HG03139 (cell line): Measurements from ENCODE around the gene MON1A.

Experiments
- ATAC-seq: cut with Tn5 transposase; IDR thresholded peaks from one replicate; pipeline ENCODE4 v1.9.1; 2021; ENCODE audit not compliant: unreplicated experiment

The MON1A gene

DNA sequence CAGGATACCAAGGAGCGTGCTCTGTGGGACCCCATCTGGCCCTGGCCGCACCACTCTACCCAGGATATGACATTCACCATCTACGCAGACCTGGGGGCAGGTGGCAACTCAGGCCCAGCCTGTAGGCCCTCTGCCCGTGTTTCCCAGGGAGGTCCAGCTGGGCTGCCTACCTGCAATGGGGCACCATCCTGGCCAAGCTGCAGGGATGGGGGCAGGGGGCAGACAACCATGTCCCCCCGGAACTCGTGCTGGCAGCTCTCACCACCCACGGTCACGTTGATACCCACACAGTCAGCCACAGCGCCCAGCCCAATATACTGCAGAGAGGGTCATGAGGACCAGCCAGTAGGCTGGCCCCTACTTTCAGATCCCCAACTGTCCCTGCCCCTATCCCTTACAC lies 33.8 kb downstream of the MON1A start:
- no peak for ATAC-seq

DNA sequence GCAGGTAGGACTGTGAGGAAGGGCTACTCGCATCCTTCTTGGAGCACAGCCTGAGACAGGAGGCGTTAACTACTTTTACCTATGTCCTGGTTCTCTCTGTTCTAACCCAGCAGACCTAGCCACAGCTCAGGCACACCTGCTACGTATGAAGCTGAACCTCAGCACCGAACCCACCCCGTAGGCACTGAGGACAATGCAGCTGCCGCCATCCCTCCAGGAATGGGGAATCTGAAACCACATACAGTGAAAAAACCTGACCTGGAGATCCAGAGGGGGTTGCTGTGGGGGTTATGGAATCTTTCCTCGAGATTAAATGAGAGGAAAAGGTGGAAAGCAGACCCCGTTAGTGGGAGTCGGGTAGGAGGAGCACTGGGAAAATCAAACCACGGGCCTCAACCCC lies 40.3 kb downstream of the MON1A start:
- ATAC-seq, result no peak

DNA sequence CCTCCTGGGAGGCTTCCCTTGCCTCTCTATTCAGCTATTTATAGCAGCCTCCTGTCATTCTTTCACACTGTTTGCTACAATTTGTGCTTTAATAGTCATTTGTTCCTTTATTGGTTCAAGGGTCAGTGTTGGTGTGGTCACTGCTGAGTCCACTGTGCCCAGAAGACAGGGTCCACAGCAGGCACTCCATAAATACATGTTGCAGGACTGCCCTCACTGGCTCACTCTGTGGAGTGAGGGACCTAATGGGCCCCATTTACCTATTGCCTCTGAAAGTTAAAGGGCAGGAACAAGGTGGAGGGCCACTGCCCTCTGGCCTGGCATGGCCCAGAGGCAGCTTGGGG lies 42.7 kb downstream of the MON1A start:
- no peak for ATAC-seq

DNA sequence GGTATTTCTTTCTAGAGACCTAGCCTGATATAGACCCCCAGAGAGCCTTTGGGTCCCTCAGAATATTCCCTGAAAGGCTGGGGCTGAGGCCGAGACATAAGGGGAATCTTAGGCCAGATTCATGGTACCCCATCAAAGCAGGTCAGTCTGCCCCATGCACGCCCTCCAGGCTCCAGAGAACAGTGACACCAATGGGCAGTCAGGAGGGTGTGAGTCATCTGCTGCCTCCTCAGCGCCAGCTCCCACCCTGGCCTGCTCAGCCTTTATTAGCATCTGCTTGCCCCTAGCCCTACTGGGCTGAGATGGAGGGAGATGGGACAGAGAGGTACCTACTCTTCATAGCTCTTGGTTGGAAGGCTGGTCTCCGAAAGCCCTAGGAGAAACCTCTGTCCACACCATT lies 45.6 kb downstream of the MON1A start:
- no peak for ATAC-seq

DNA sequence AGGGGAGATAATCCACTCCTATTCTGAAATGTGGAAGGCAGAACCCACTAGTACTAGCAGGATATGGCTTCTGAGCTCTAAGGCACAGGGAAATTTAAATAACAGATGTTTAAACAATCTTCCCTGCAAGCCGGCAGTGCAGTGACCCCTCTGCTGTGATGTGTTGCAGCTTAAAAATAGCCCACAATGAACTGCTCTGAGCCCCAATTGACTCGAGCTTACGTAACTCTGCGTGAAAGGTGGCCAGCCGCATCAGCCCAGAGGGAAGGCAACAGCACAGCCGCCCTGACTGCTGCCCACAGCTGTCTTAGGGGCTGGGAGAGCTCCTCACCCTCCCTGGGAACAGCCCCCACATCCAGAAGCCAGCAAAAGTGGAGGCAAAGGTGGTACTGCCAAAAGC lies 47.4 kb downstream of the MON1A start:
- no peak for ATAC-seq

DNA sequence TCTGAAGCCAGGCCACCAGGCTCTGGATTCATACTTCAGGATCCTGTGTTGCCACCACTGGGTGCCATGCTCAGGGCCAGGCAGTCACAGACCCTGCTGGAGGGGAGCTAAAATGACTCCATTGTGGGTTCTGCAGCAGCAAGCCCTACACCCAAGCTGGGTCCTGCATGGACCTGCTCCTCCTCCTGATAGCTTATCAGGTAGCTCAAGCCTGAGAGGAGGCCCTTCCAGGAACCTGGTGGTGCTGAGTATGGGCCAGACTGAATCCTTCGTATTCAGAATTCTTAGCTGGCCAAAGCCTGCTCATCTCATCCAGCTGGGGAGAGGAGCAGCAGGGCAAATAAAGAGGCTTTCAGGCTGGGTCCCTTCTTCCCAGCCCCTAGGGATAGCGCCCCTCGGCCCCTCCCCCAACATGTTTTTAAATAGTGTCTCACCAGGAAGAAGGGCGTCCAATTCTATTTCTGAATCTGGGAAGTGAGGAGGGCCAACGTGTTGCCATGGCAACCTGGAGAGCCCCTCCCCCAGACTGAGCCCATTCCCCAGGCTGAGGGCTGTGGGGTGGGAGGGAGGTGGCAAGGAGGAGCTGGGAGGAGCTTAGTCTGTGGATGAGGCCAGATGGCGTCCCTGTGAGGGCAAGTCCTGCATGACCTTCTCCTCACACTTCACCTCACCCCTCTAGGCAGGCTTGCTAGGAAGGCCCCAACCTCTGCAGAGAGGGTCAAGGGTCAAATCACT lies 48.9 kb downstream of the MON1A start:
- no peak for ATAC-seq

DNA sequence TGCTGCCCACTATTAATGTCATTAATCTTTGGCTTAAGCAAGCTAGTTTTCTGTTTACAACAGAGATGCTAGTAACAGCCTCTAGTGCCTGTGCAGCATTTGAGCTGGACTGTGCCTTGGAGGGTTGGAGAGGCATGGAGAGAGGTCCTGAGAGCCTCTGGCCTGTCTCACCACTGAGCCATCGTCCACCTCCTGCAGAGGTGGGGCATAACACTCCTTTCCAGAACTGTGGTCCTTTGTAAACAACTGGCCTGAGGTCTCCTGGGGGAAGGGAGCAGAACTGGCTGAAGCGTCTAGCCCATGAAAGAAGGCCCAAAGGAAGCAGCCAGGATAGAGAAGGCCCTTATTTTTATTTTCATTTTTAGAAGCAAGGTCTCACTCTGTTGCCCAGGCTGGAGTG lies 49.9 kb downstream of the MON1A start:
- ATAC-seq, result no peak

DNA sequence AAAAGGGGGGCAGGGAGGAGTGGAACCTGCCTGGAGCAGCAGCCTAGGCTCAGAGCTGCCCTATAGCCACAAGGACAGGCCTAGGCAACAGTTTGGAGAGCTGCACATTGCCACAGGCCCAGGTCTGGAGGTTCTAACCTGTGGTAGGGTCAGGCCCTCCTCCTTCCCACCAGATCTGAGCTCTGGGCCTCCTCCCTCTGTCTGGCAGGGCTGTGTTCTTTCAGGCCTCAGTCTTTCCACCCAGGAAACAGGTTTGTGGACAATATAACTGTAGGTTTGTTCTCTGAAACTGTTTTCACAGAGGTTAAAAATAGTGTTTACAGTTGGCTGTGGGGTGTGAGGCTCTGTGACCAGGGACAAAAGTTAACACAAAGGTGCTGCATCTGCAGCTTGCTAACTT lies 50.9 kb downstream of the MON1A start:
- ATAC-seq, result no peak

DNA sequence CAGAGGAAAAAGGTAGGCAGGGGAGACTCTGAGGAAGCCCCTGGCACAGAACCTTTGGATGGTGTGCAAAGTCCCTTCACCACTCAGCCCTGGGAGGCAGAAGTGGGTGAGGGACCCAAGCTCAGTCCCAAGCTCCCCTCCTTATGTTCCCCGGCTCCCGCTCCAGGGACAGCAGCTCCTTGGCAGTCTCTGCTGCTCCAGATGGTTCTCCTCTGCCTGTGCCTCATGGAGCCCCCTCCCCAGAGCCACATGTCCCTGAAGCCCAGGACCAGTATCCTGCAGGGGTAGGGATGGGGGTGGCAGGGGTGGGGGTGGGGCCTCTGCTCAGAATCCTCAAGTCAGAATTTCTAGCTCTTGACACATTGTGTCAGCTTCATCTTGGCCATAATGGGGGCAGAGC lies 51.9 kb downstream of the MON1A start:
- no peak for ATAC-seq

DNA sequence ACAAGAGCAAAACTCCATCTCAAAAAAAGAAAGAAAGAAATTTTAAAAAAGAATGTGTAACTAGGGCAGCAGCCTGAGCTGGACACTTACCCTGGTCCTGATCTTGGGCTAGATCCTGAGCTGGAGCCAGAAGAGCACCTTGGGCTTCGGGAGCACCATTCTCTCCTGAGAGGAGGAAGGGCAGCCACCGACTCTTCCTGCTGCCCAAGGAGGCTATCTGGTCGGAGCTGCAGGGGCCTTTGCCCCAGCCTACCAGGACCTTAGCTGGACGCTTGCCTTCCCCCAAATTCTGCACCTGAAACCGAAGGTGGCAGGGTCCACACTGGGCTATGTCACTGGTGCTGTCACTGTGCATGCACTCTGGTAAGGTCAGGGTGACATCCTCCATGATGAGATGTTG lies 53.0 kb downstream of the MON1A start:
- no peak for ATAC-seq

DNA sequence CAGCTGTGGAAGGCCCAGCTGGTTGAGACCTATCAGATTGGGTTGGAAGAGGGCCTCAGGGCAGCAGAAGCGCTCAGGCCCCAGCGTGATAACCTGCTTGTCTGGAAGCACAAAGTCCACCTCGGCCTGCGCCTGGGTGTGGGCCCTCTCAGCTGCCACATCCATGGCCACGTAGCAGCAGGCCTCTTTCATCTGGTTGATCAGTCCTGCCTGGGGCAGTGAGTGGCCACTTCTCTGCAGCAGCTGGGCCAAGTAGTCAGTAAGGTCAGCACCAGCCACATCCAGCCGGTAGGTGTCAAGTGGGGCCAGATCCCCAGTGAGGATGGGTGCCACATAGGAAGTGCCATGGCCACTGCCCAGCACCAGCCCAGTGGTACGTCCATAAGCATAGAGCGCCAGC lies 56.0 kb downstream of the MON1A start:
- no peak for ATAC-seq

DNA sequence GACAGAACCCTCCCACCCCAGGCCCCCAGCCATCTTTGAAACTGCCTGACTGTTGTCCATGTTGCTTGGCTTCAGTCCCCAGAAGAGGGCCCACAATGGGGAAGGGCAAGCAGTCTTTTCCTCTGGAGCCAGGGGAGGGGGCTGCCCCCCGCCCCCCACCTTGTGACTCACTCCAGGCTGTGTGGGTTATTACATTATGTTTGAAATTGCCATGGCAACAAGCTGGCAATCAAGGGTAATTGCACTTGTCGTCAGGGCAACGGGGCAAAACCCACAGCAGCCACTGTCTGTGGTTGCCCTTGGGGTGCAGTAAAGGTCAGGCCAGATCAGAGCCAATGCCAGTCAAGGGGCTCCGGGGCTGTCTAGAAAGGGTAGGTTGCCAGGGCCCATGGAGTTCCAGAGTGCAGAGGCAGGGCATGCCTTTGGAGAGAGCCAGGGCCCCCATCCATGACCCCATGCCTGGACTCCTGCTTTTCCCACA lies 56.8 kb downstream of the MON1A start:
- ATAC-seq, result no peak

DNA sequence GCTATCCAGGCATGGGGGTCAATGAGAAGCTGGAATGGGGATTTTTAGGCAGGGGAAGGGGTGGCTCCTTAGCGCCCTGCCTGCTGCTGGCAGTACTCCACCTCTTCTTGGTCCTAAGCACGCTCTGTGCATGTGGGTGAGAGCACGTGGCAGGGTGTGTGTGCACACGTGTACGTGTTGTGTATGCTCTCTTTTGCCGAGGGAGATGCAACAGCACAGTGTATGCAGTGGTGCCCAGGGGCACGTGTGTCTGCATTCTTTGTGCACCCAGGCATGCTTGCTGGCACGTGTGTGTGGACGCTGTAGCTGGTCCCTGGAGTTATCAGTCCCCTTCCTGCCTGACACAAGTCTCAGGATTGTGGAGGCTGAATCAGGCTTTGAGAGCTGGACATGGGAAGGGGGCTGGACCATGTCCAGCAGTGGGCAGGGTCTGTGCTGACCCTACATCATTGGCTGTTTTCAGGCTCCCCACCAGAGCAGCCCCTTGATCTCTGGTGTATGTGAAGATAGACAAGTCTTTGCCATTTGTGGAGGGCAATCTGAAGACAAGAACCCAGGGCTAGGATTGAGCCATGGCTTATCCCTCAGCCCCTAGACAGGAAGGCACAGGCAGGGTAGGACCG lies 58.0 kb downstream of the MON1A start:
- ATAC-seq, result no peak

DNA sequence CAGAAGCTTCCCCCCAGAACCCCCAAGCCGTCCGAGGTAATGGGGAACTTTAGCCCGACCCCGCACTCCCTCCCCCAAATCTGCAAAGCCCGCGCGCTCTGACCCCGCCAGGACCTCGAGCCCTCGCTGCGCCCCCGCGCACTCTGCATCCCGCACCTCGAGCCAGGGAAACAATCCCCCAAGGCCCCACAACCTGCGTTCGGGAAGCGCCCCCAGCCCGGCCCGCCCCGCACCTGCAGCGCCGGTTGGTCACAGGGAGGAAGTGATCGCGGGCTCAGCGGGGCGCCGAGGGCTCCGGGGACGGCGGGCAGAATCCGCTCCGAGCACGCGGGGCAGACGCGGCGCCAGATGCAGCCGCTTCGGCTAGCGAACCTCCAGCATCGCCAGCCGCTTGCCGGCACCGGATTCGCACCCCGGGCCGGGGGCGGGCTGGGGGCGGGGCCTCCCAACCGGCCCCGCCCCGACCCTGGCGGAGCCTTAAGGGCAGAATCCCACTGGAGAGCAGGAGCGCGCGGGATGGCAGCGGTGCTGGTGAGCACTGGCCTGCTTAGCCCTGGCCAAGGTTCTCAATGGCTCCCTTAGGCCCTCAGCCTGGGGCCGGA lies 60.0 kb downstream of the MON1A start, which contains the start of gene CAMKV:
TSS of gene CAMKV (minus strand) at position 382 of the 602 bp plus-strand sequence. CDS start 7,518 bp downstream, outside the sequence.
- ATAC-seq, result no peak

DNA sequence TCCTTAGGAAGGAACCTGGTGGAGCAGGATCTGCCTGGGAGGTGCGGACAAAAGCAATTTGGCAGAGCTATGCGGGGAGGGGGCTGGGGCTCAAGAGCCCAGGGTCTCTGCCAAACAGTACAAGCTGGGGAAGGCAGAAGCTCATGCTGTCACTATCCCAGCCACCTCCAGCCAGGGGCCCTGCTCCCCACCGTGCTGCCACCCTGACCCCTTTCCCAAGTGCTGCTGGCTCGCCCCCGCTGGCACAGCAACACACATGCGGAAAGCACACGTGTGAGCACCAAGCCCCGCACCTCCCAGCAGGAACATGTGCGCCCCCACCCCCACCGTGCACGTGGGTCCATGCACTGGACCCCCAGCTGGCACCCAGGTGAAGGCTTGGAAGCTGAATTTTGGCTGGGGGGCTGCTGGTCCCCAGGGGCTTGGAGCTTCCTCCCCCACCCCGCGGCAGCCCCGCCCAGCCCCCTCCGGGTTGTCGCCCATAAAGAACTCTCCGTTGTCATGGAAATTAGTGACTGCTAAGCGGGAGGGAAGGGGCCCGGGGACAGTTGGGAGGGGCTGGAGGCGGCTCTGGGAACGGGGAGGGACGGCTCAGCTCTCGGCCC lies 60.6 kb downstream of the MON1A start:
- no peak for ATAC-seq

DNA sequence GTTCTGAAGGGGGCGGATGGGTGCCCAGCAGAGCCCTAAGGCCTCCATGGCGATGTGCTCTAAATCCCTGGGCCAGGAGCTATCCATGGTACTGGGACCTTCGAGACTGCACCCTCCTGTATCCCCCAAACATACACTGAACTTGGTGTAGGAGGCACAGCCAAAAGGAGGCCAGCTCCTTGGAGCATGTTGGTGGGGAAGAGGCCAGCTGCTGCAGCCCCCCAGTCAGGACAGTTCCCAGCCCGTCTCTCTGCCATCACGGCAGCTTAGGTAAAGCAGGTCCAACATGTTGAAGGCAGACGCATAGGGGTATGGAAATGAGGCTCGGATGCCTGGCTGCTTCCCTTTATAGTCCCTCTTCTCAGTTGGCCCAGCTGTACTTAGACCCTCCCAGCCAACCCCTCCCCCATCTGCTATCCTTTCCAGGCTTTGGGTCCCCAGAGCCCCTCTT lies 61.7 kb downstream of the MON1A start:
- ATAC-seq, result no peak

DNA sequence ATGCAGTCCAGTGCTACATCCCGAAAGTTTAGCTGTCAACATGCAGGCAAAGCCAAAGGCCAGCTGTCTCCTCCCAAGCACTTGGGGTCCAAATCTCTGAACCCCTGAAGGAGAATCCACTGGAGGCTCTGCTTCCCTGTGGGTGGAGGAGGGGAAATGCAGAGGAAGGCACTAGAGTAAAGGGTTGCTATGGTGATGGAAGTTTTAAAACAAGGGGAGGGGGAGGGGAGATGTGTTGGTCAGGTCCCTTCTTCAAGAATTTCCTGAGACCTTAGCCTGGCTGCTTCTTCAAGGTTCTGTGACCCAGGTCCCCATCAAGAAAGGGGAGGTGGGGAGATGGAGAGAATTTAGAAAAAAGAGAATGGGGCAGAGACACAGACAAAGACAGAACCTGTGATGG lies 62.2 kb downstream of the MON1A start:
- no peak for ATAC-seq

DNA sequence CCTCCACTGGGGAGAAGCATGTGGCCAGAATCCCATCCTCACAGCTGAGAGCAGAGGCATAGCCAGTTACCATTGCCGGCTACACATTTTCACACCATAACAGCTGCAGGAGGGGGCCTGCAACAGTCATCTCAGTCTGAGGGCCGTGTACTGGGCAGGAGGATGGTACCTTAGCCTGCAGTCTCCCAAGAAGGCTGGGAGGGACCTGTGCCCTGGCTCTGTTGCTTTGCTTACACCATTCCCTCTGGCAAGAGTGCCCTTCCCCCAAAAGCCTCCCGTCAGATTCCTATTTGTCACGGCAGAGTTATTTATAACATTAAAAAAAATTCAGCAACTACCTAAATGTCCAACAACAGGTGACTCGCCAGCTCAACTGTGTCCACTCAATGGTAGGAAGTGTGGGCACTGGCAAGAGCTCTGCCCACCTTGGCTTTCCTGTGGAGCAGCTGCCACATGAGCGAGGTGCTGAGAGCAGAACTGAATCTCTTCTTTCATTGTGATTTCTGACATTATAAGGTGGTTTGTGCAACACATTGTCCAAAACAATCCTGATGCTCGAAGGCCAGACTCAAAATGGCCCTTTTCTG lies 64.3 kb downstream of the MON1A start:
- ATAC-seq, result no peak

DNA sequence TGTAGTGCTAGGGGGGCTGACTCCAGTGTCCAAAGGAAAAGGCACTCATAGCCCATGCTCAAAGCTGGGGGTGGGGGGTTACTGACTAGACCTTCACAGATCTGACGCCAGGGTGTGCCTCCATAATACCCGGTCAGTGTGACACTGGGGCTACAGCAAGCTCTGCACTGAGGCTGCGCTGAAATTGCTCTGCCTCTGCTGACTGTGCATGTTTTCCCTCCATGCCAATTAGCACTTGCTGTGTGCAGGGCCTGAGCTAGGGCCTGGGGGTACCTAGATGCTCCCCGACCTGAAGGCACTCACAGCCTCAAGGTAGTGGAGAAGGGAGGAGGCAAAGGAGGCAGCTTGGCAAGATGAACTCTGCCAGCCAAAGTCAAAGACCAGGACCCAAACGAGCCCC lies 65.1 kb downstream of the MON1A start:
- no peak for ATAC-seq

DNA sequence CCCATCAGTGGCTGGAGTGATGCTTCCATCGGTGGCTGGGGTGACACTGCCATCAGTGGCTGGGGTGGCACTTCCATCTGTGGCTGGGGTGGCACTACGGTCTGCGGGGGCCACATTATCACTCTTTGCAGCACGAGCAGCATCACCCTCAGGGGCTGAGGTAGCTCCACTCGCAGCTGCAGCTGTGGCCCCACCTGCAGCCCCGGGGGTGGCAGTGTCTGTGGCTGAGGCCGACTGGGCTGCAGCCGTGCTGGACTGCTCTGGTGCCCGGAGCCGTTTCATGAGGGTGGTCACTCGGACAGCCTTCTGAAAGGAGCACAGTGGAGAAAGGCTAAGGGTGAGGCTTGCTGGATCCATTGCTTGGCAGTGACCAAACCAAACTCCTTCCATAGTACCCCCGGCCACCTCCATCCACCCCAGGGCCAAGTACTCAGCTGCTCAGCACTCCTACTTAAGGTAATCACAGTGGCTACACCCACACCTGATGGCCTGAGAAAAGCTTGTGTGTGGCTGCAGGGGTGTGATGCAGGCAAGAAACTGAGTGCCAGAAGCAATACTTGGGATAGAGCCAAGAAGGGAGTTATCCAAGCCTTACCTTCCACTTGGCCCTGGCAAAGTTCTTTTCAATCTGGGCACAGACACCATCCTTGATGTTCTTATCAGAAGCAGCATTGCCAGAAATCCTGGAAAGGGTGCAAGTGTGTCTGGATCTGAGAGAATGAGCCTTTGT lies 69.9 kb downstream of the MON1A start:
- no peak for ATAC-seq
